SK-N-MC (cell line): ENCODE results near the gene OR2H1.
"Not testable (repeated sequence)": the region's sequence is repeated elsewhere in the genome, so short reads cannot be mapped to it uniquely, and the experiment has no call there.

Experiments
- EZH2 ChIP-seq: fragments of 200-600 bp; sonication (generic); IDR thresholded peaks from one replicate; pipeline ENCODE4 v1.6.1; 2017; ENCODE audit warnings: antibody characterized with exemption
- FOXP2 ChIP-seq: optimal IDR thresholded peaks from 2 replicates; pipeline ENCODE3; 2011; ENCODE audit warnings: mild to moderate bottlenecking, moderate library complexity; ENCODE audit not compliant: insufficient read depth; ENCODE audit errors: extremely low read length, control extremely low read depth
- POLR2AphosphoS5 ChIP-seq: IDR thresholded peaks from 2 replicates; pipeline ENCODE4 v1.6.1; 2012; ENCODE audit warnings: mild to moderate bottlenecking, low read depth, low read length, borderline replicate concordance

GRCh38 chr6:29444031-29444430 is 12.9 kb upstream of the OR2H1 start:
- not testable (repeated sequence) for TF ChIP-seq EZH2, POLR2AphosphoS5, FOXP2
